Testis (tissue), 3 donors: Measurements from ENCODE around the gene CFAP65. TPM values are rescaled to one million over a fixed set of nuclear protein-coding genes. Genes with fewer than 3 reads are reported as not detected.

Experiments used
- DNase-seq: peaks from one replicate; pipeline ENCODE4 v3.0.0-alpha.2; 2019
- H3K27ac ChIP-seq, 2 donors: fragments of 200-600 bp; sonication (generic); one replicate each; pipeline ENCODE4 v1.5.1; 2019
- H3K27me3 ChIP-seq: fragments of 200-600 bp; sonication (generic); one replicate; pipeline ENCODE4 v1.5.1; 2019
- H3K36me3 ChIP-seq: fragments of 200-600 bp; sonication (generic); one replicate; pipeline ENCODE4 v1.5.1; 2017; ENCODE audit warnings: low read depth; ENCODE audit errors: missing control alignments
- H3K4me1 ChIP-seq: fragments of 200-600 bp; sonication (generic); one replicate; pipeline ENCODE4 v1.5.1; 2019
- H3K4me3 ChIP-seq, 2 donors: fragments of 200-600 bp; sonication (generic); one replicate each; pipeline ENCODE4 v1.5.1; 2017 to 2019
- H3K9me3 ChIP-seq: fragments of 200-600 bp; sonication (generic); one replicate; pipeline ENCODE4 v1.5.1; 2017
- POLR2A ChIP-seq: fragments of 450-650 bp; IDR thresholded peaks from one replicate; pipeline ENCODE4 v1.6.1; 2017; ENCODE audit warnings: antibody characterized with exemption, mild to moderate bottlenecking, moderate library complexity
- WGBS, 2 donors: methylation state at CpG; one replicate each; pipeline ENCODE4 v1.1.5; 2018; 5-methylcytosine and 5-hydroxymethylcytosine counted together
- intact Hi-C: fragments of 100-400 bp; cut with DNase I; formaldehyde crosslinking; loops from one replicate; pipeline ENCODE4 v1.15.1; 2023; ENCODE audit warnings: low total_unique reads
- polyA plus RNA-seq: library from polyadenylated mRNA; stranded (reverse); fragments of 350-450 nt; fragmentation: Illumina TruSeq; extraction: RNeasy Lipid Tissue Mini Kit (QIAGEN cat#74804); gene quantifications from one replicate; pipeline ENCODE4 v1.2.3, GENCODE V29; 2014; ENCODE audit warnings: low read depth, low replicate concordance; ENCODE audit not compliant: insufficient read depth
- total RNA-seq, 2 donors: library from RNA; depleted of rRNA; stranded (reverse); fragments of >200 nt; gene quantifications; one replicate each; pipeline ENCODE4 v1.2.3, GENCODE V29; 2016
- TF ChIP-seq, protein P1 (sequence below), 3 experiments: fragments of 450-650 bp in 2 of 3; fragments of 200-600 bp in 1 of 3; sonication (generic) in 1 of 3; IDR thresholded peaks; one replicate each; pipeline ENCODE4 v1.5.1; 2016 to 2019; ENCODE audit warnings: antibody characterized with exemption in 3 of 3, mild to moderate bottlenecking in 2 of 3, moderate library complexity in 1 of 3

CFAP65 gene
- total and polyA plus RNA-seq, 3 donors from 2014 or later: 15.5 to 42.9 (median 23.7) TPM

DNA sequence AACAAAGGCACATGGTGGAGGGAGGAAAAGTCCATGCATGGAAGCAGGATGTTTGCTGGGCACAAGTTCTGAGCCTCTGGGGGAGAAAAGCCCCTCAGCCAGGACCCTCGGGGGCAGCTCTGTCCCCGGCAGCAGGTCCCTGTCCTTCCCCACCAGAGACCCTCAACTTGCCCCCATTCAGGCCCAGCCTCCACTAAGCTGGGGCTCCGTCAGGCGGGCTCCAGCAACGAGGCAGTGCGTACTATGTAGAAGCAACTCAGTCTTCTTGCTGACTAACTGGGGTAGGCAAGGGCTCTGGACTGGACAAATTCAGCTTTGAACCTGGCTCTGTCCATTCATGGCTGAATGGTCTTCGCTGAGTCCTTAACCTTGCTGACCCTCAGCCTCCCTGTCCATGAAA lies 23.0 kb downstream of the CFAP65 start:
- TF ChIP-seq, protein P1, sequence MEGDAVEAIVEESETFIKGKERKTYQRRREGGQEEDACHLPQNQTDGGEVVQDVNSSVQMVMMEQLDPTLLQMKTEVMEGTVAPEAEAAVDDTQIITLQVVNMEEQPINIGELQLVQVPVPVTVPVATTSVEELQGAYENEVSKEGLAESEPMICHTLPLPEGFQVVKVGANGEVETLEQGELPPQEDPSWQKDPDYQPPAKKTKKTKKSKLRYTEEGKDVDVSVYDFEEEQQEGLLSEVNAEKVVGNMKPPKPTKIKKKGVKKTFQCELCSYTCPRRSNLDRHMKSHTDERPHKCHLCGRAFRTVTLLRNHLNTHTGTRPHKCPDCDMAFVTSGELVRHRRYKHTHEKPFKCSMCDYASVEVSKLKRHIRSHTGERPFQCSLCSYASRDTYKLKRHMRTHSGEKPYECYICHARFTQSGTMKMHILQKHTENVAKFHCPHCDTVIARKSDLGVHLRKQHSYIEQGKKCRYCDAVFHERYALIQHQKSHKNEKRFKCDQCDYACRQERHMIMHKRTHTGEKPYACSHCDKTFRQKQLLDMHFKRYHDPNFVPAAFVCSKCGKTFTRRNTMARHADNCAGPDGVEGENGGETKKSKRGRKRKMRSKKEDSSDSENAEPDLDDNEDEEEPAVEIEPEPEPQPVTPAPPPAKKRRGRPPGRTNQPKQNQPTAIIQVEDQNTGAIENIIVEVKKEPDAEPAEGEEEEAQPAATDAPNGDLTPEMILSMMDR (IDR thresholded peaks at IDR 0.05): no peak
- no peak for TF ChIP-seq POLR2A
- 92 to 95% methylated on average over 7 of the region's 7 CpGs for WGBS, 2 donors
- no peak overlapping the region for H3K27ac ChIP-seq
- H3K27me3 ChIP-seq: no peaks in the 10 kb centered on the region
- DNase-seq: no peak
- intact Hi-C loops: no loop called here
- H3K4me1 ChIP-seq: no peaks in the 10 kb centered on the region
- H3K36me3 ChIP-seq: no peaks in the 10 kb centered on the region
- no peaks in the 10 kb centered on the region for H3K9me3 ChIP-seq
- H3K4me3 ChIP-seq: no peak overlapping the region

DNA sequence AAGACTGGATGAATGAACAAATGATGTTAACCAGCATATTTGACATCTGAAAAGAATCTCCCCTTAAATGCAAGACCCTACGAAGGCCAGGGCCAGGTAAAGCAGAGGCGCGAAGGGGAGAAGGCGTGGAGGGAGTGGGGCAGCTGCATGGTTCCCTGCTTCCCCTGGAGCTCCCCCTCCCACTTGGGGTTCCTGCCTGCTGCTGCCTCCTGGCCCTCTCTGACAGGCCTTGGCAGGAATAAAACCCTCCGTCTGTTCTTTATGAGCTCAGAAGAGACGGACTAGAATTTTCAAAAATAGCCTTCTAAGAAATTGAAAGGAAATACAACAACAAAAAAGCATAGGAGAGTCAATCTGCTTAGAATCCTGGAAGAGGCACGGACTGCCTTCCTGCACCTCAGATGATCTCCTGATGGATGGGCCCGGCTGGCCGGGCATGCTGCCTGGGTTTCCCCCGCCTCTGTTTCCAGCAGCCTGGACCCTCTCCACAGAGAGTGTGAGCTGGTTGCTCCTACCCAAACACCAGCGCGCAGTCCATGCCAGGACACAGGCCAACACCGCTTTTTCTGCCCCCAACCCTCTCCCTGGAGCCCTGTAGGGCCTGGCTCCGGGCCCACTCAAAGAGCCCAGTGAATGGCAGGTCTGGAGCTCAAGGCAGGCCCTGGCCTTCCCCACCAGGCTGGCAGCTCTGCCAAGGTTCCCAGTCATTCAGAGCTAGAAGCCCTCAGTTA lies 23.9 kb downstream of the CFAP65 start:
- no peak overlapping the region for H3K4me3 ChIP-seq
- intact Hi-C loops: no loop called here
- H3K27ac ChIP-seq: no peak overlapping the region
- no peaks in the 10 kb centered on the region for H3K4me1 ChIP-seq
- no peaks in the 10 kb centered on the region for H3K9me3 ChIP-seq
- H3K27me3 ChIP-seq: no peaks in the 10 kb centered on the region
- TF ChIP-seq, protein P1 (IDR thresholded peaks at IDR 0.05): no peak
- TF ChIP-seq POLR2A: no peak
- WGBS, 2 donors: 82 to 90% methylated on average over 14 of the region's 14 CpGs
- DNase-seq: no peak
- H3K36me3 ChIP-seq: no peaks in the 10 kb centered on the region

DNA sequence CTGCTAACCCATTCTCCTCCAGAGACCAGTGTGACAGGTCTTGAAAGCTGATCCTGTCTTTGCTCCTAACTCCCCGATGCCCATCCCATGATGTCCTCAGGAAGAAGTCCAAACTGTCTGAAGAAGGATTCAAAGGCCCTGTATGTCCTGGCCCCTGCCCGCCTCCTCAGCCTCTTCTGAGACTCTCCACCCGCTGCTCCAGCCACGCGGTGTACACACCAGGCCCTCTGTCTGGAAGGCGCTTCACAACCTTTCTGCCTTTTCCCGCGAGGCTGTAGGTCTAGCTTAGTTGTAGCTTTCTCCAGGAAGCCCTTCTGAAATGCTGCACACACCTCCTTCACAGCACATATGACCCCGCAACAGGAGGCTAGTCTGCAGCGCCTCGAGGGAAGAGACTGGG lies 24.6 kb downstream of the CFAP65 start:
- H3K36me3 ChIP-seq: no peaks in the 10 kb centered on the region
- no peak overlapping the region for H3K27ac ChIP-seq
- intact Hi-C loops: no loop called here
- no peak overlapping the region for H3K4me3 ChIP-seq
- no peak for DNase-seq
- no peak for TF ChIP-seq POLR2A
- H3K4me1 ChIP-seq: no peaks in the 10 kb centered on the region
- WGBS, 2 donors: 96 to 97% methylated on average over 10 to 11 of the region's 11 CpGs
- no peaks in the 10 kb centered on the region for H3K27me3 ChIP-seq
- H3K9me3 ChIP-seq: no peaks in the 10 kb centered on the region

DNA sequence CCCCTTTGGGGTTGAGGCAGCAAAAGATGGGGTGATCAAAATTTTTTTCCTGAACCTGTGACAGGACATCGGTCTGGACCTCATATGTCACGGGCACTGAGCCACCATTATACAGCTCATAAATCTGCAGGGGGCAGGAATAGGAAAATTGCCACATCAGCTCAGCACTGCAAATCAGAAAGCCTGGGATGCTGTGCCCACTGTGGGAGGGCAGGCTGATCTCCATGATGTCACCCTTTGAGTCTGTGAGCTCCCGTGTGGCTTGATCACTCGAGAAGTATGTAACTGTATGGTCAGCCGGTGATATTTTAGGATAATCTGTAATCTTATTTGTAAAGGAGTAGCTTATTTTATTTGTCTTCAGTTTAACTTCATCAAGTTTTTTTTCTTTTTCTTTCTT lies 30.4 kb downstream of the CFAP65 start:
- no peak for DNase-seq
- Histone ChIP-seq H3K27ac (no peak overlapping the region), H3K9me3 (no peaks in the 10 kb centered on the region), H3K27me3 (no peaks in the 10 kb centered on the region), H3K36me3 (no peaks in the 10 kb centered on the region), H3K4me3 (no peak overlapping the region), H3K4me1 (no peaks in the 10 kb centered on the region)
- intact Hi-C loops: no loop called here
- 81 to 87% methylated on average over 4 to 5 of the region's 5 CpGs for WGBS, 2 donors
- TF ChIP-seq, protein P1 (IDR thresholded peaks at IDR 0.05): no peak
- TF ChIP-seq POLR2A: no peak

DNA sequence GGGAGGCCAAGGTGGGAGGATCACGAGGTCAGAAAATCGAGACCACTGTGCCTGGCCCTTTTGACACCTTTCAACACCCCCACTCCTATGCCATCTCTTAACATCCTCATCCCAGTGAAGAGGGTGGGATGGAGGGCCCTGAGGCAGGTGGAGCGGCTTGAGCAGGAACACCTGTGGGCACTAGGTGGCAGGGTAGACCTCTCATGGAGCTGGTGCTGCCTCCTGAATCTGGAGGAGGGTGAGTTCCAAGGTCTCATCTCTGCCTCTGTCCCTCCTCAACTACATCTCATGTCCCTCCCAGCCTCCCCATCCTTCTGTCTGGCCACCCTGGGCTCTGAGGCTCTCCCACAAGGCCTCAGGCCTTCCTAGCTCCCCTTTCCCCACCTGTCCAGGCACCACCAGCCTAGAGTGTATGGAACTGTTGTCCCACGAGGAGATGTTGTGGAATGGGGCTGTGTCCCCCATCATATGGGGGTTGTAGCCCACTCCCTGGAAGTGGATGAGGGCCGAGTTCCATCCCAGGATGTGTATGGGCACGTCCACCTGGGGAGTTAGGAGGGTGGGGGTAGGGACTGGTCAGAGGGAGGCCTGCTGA lies 31.1 kb downstream of the CFAP65 start:
- H3K4me1 ChIP-seq: no peaks in the 10 kb centered on the region
- H3K27me3 ChIP-seq: no peaks in the 10 kb centered on the region
- no peak for DNase-seq
- intact Hi-C loops: no loop called here
- 51 to 70% methylated on average over 6 of the region's 6 CpGs for WGBS, 2 donors
- H3K4me3 ChIP-seq: no peak overlapping the region
- H3K9me3 ChIP-seq: no peaks in the 10 kb centered on the region
- no peaks in the 10 kb centered on the region for H3K36me3 ChIP-seq
- no peak overlapping the region for H3K27ac ChIP-seq
- no peak for TF ChIP-seq POLR2A
- TF ChIP-seq, protein P1 (IDR thresholded peaks at IDR 0.05): peak in 1 of 3 experiments; percentile 11
